ENCODE results near the gene DACH1.

Gene DACH1

GRCh38 chr13:71681901-71682613, 184.9 kb downstream of the DACH1 start:
- no peaks in the 10 kb centered on the region for H3K36me3 ChIP-seq (ENCODE audit: control insufficient read depth in 1 of 2, insufficient read depth in 2 of 2, low read length in 2 of 2)
- H3K4me1 ChIP-seq (ENCODE audit: control insufficient read depth in 1 of 2, insufficient read depth in 2 of 2, low read length in 2 of 2): no peaks in the 10 kb centered on the region
- no peak overlapping the region for H2BK5ac ChIP-seq (ENCODE audit: low read depth, low read length, poor library complexity)
- H3K18ac ChIP-seq (ENCODE audit: low read length): no peak overlapping the region
- no peak for DNase-seq
- no peak overlapping the region for H2AFZ ChIP-seq (ENCODE audit: insufficient read depth, low read length, poor library complexity)
- no peak overlapping the region for H3K14ac ChIP-seq (ENCODE audit: low read length)
- no peak overlapping the region for H4K91ac ChIP-seq (ENCODE audit: low read depth, low read length)
- WGBS (ENCODE audit: extremely low coverage, insufficient coverage, insufficient read length): no CpG with 5 or more reads among the region's 6 CpGs
- H3K27ac ChIP-seq (ENCODE audit: low read depth, low read length): no peak overlapping the region
- no peaks in the 10 kb centered on the region for H3K9me3 ChIP-seq (ENCODE audit: insufficient read depth, low read depth, low read length)
- H3K4me2 ChIP-seq (ENCODE audit: low read length): no peak overlapping the region
- H3K79me2 ChIP-seq (ENCODE audit: control insufficient read depth, insufficient read depth, low read length, poor library complexity): no peaks in the 10 kb centered on the region
- no peak overlapping the region for H3K9ac ChIP-seq (ENCODE audit: low read length)
- H3K4me3 ChIP-seq (ENCODE audit: low read depth, low read length): no peak overlapping the region
- H2BK120ac ChIP-seq (ENCODE audit: insufficient read depth, low read length, poor library complexity): no peak overlapping the region
- no peaks in the 10 kb centered on the region for H3K27me3 ChIP-seq (ENCODE audit: insufficient read depth, low read length)
- no peak overlapping the region for H4K12ac ChIP-seq (ENCODE audit: low read depth, low read length)
- no peak overlapping the region for H3K23ac ChIP-seq (ENCODE audit: low read length)
- H4K8ac ChIP-seq (ENCODE audit: low read depth, low read length): no peak overlapping the region
- H3K4ac ChIP-seq (ENCODE audit: low read depth, low read length): no peak overlapping the region
- H2AK5ac ChIP-seq (ENCODE audit: low read length): no peak overlapping the region
- H3K79me1 ChIP-seq (ENCODE audit: low read length): no peaks in the 10 kb centered on the region
- no peak overlapping the region for H2BK12ac ChIP-seq (ENCODE audit: low read length)

- Histone ChIP-seq H4K8ac (ENCODE audit: low read depth, low read length) (no peak overlapping the region), H3K36me3 (ENCODE audit: control insufficient read depth in 1 of 2, insufficient read depth in 2 of 2, low read length in 2 of 2) (no peaks in the 10 kb centered on the region), H2BK12ac (ENCODE audit: low read length) (no peak overlapping the region), H3K4me1 (ENCODE audit: control insufficient read depth in 1 of 2, insufficient read depth in 2 of 2, low read length in 2 of 2) (no peaks in the 10 kb centered on the region), H3K9me3 (ENCODE audit: insufficient read depth, low read depth, low read length) (no peaks in the 10 kb centered on the region), H2AK5ac (ENCODE audit: low read length) (no peak overlapping the region), H3K18ac (ENCODE audit: low read length) (no peak overlapping the region), H3K27ac (ENCODE audit: low read depth, low read length) (no peak overlapping the region), H3K4ac (ENCODE audit: low read depth, low read length) (no peak overlapping the region), H3K79me2 (ENCODE audit: control insufficient read depth, insufficient read depth, low read length, poor library complexity) (no peaks in the 10 kb centered on the region), H3K23ac (ENCODE audit: low read length) (no peak overlapping the region), H4K12ac (ENCODE audit: low read depth, low read length) (no peak overlapping the region), H2BK120ac (ENCODE audit: insufficient read depth, low read length, poor library complexity) (no peak overlapping the region), H3K27me3 (ENCODE audit: insufficient read depth, low read length) (no peaks in the 10 kb centered on the region), H2AFZ (ENCODE audit: insufficient read depth, low read length, poor library complexity) (no peak overlapping the region), H3K14ac (ENCODE audit: low read length) (no peak overlapping the region), H3K79me1 (ENCODE audit: low read length) (no peaks in the 10 kb centered on the region), H4K91ac (ENCODE audit: low read depth, low read length) (no peak overlapping the region), H2BK5ac (ENCODE audit: low read depth, low read length, poor library complexity) (no peak overlapping the region), H3K9ac (ENCODE audit: low read length) (no peak overlapping the region), H3K4me2 (ENCODE audit: low read length) (no peak overlapping the region), H3K4me3 (ENCODE audit: low read depth, low read length) (no peak overlapping the region)
- no CpG with 5 or more reads among the region's 2 CpGs for WGBS (ENCODE audit: extremely low coverage, insufficient coverage, insufficient read length)
- no peak for DNase-seq
These were observed 189.9 kb downstream of the DACH1 start for GRCh38 chr13:71677124-71677523.

- no peaks in the 10 kb centered on the region for H3K79me2 ChIP-seq (ENCODE audit: control insufficient read depth, insufficient read depth, low read length, poor library complexity)
- H3K4me1 ChIP-seq (ENCODE audit: control insufficient read depth in 1 of 2, insufficient read depth in 2 of 2, low read length in 2 of 2): no peaks in the 10 kb centered on the region
- H4K12ac ChIP-seq (ENCODE audit: low read depth, low read length): no peak overlapping the region
- H3K4ac ChIP-seq (ENCODE audit: low read depth, low read length): no peak overlapping the region
- H2AFZ ChIP-seq (ENCODE audit: insufficient read depth, low read length, poor library complexity): no peak overlapping the region
- no peaks in the 10 kb centered on the region for H3K9me3 ChIP-seq (ENCODE audit: insufficient read depth, low read depth, low read length)
- H2BK5ac ChIP-seq (ENCODE audit: low read depth, low read length, poor library complexity): no peak overlapping the region
- no peaks in the 10 kb centered on the region for H3K27me3 ChIP-seq (ENCODE audit: insufficient read depth, low read length)
- H4K8ac ChIP-seq (ENCODE audit: low read depth, low read length): no peak overlapping the region
- no peak overlapping the region for H2BK120ac ChIP-seq (ENCODE audit: insufficient read depth, low read length, poor library complexity)
- no peak overlapping the region for H3K4me2 ChIP-seq (ENCODE audit: low read length)
- H2BK12ac ChIP-seq (ENCODE audit: low read length): no peak overlapping the region
- no peak for DNase-seq
- no peak overlapping the region for H3K23ac ChIP-seq (ENCODE audit: low read length)
- no peak overlapping the region for H3K9ac ChIP-seq (ENCODE audit: low read length)
- H3K36me3 ChIP-seq (ENCODE audit: control insufficient read depth in 1 of 2, insufficient read depth in 2 of 2, low read length in 2 of 2): no peaks in the 10 kb centered on the region
- no peak overlapping the region for H4K91ac ChIP-seq (ENCODE audit: low read depth, low read length)
- H2AK5ac ChIP-seq (ENCODE audit: low read length): no peak overlapping the region
- H3K14ac ChIP-seq (ENCODE audit: low read length): no peak overlapping the region
- H3K18ac ChIP-seq (ENCODE audit: low read length): no peak overlapping the region
- H3K79me1 ChIP-seq (ENCODE audit: low read length): no peaks in the 10 kb centered on the region
- WGBS (ENCODE audit: extremely low coverage, insufficient coverage, insufficient read length): no CpG with 5 or more reads among the region's 4 CpGs
- no peak overlapping the region for H3K4me3 ChIP-seq (ENCODE audit: low read depth, low read length)
- no peak overlapping the region for H3K27ac ChIP-seq (ENCODE audit: low read depth, low read length)
These were observed 194.5 kb downstream of the DACH1 start for GRCh38 chr13:71672512-71672911.

DNA sequence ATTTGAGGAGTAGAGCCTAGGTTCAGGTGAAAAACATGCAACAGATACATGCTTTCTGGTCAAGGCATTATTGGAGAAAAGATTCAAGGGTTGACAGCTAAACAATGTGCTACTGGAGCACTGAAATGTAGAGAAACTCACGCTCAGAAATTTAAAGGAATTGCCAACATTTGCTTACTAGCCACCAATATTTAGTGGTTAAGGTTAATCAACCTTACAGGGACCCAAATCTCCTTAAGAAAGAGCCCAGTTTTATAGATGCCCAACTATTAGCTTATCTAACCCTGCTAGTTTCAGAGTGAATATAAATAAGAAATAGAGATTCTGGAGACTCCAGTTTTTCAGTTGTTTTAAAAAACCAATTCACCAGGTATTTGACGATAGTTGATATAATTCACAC, 203.6 kb downstream of the DACH1 start:
- no peak overlapping the region for H3K4me2 ChIP-seq (ENCODE audit: low read length)
- no peaks in the 10 kb centered on the region for H3K36me3 ChIP-seq (ENCODE audit: control insufficient read depth in 1 of 2, insufficient read depth in 2 of 2, low read length in 2 of 2)
- no peak for DNase-seq
- no peak overlapping the region for H4K8ac ChIP-seq (ENCODE audit: low read depth, low read length)
- H3K4ac ChIP-seq (ENCODE audit: low read depth, low read length): no peak overlapping the region
- H3K9ac ChIP-seq (ENCODE audit: low read length): no peak overlapping the region
- no peaks in the 10 kb centered on the region for H3K79me2 ChIP-seq (ENCODE audit: control insufficient read depth, insufficient read depth, low read length, poor library complexity)
- no peak overlapping the region for H3K4me3 ChIP-seq (ENCODE audit: low read depth, low read length)
- no peak overlapping the region for H3K18ac ChIP-seq (ENCODE audit: low read length)
- H2AK5ac ChIP-seq (ENCODE audit: low read length): no peak overlapping the region
- WGBS (ENCODE audit: extremely low coverage, insufficient coverage, insufficient read length): no CpG with 5 or more reads among the region's 2 CpGs
- no peak overlapping the region for H3K27ac ChIP-seq (ENCODE audit: low read depth, low read length)
- no peaks in the 10 kb centered on the region for H3K79me1 ChIP-seq (ENCODE audit: low read length)
- no peaks in the 10 kb centered on the region for H3K27me3 ChIP-seq (ENCODE audit: insufficient read depth, low read length)
- no peak overlapping the region for H2BK5ac ChIP-seq (ENCODE audit: low read depth, low read length, poor library complexity)
- H4K91ac ChIP-seq (ENCODE audit: low read depth, low read length): no peak overlapping the region
- H2AFZ ChIP-seq (ENCODE audit: insufficient read depth, low read length, poor library complexity): no peak overlapping the region
- H2BK120ac ChIP-seq (ENCODE audit: insufficient read depth, low read length, poor library complexity): no peak overlapping the region
- H3K14ac ChIP-seq (ENCODE audit: low read length): no peak overlapping the region
- H3K4me1 ChIP-seq (ENCODE audit: control insufficient read depth in 1 of 2, insufficient read depth in 2 of 2, low read length in 2 of 2): no peaks in the 10 kb centered on the region
- H2BK12ac ChIP-seq (ENCODE audit: low read length): no peak overlapping the region
- no peak overlapping the region for H3K23ac ChIP-seq (ENCODE audit: low read length)
- H4K12ac ChIP-seq (ENCODE audit: low read depth, low read length): no peak overlapping the region
- H3K9me3 ChIP-seq (ENCODE audit: insufficient read depth, low read depth, low read length): no peaks in the 10 kb centered on the region
